AG09319 (cell line): Measurements from ENCODE around the gene CCNDBP1.

Experiments used
- DNase-seq: peaks from one replicate; pipeline ENCODE4 v3.0.0-alpha.2; 2010; ENCODE audit warnings: low read depth; ENCODE audit errors: extremely low read depth
- TF ChIP-seq, protein P1 (sequence below): IDR thresholded peaks from 2 replicates; pipeline ENCODE4 v1.5.1; 2011; ENCODE audit warnings: low read depth, mild to moderate bottlenecking, inconsistent platforms, low read length, moderate library complexity

Gene CCNDBP1

DNA sequence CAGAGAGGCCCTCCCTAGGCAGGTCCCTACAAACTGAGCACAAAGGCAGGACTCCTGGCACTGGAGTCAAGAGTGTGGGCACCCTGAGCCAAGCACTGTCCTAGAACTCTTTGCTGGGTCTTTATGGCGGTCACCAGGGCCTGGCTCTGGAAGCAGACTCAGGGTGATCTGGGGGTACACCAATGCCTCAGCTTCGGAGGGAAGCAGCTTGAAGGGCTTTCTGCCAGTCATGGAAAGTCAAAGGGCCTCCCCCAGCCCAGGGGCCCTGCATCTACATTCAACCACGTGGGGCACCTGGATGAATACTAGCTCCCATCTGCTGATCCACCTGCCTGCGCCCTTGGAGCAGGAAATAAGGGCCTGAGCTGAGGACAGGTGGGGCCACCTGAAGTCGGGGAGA is 28.3 kb downstream of the CCNDBP1 start:
- TF ChIP-seq, protein P1, sequence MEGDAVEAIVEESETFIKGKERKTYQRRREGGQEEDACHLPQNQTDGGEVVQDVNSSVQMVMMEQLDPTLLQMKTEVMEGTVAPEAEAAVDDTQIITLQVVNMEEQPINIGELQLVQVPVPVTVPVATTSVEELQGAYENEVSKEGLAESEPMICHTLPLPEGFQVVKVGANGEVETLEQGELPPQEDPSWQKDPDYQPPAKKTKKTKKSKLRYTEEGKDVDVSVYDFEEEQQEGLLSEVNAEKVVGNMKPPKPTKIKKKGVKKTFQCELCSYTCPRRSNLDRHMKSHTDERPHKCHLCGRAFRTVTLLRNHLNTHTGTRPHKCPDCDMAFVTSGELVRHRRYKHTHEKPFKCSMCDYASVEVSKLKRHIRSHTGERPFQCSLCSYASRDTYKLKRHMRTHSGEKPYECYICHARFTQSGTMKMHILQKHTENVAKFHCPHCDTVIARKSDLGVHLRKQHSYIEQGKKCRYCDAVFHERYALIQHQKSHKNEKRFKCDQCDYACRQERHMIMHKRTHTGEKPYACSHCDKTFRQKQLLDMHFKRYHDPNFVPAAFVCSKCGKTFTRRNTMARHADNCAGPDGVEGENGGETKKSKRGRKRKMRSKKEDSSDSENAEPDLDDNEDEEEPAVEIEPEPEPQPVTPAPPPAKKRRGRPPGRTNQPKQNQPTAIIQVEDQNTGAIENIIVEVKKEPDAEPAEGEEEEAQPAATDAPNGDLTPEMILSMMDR, result no peak
- DNase-seq, result no peak

DNA sequence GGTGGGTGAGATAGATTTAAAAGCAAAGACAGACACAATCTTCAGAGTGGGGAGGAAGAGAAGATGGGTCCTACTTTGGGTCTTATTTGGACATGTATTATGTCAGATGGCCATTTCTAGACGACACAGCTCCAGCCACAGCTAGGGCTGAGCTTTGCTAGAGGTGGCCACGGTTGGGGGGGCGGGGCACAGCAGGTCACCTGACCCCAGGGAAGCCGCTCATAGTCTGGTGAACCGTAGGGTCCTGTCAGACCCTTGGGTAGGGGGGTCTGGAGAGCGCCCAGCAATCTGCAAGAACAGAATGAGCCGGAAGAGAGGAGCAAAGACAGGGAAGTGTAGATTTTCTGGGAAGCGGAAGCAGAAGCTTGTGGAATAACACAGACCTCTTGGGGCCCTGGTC is 29.0 kb downstream of the CCNDBP1 start:
- no peak for DNase-seq
- TF ChIP-seq, protein P1, result no peak

DNA sequence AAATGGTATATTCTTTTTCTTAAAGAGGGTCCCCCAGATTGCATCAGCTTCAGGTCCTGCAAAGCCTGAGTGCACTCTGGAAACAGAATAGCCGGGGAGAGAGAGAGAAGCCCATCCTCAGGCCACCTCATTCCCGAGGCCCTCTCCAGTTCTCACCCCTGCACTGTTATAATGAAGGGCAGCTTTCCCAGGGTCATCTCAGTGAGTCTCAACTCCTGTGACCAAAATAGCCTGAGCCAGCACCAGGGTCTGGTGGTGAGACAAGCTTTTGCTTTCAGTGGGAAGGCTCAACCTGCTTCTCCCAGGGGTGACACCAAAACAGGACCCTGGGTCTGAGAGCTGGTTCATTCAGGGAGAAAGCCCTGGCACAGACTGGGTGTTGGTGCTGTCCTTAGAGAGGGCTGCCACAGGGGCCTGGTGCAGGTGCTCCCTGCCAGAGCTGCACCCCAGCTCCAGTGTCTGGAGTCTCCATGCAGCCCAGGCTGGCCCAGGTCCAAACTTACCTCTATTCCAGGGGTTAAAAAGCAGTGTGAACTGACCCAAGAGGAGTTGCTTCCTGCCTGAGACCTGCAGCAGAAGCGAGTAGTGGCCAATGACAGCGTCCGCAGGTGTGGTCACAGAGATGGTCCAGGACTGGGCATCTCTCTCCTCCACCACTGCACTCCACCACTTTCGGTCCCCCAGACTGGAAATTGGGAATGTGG is 29.5 kb downstream of the CCNDBP1 start:
- TF ChIP-seq, protein P1, result no peak
- no peak for DNase-seq

DNA sequence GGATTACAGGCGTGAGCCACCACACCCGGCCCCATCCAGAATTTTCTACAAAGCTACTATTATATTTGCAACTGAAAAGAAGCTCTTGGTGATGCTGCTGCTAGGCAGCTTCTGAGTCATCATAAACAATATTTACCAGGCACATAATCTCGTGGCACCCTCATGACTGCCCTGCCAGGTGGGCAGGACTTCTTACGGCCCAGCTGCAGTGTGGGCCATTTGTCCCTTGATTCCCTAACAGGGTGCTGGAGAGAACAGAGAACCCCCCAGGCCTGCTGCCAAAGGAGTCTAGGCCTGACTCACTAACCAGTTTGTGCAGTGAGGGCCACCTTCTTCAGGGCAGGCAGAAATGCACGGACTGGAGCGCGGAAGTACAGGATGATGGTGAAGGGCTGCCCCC is 30.8 kb downstream of the CCNDBP1 start:
- TF ChIP-seq, protein P1, result no peak
- no peak for DNase-seq

DNA sequence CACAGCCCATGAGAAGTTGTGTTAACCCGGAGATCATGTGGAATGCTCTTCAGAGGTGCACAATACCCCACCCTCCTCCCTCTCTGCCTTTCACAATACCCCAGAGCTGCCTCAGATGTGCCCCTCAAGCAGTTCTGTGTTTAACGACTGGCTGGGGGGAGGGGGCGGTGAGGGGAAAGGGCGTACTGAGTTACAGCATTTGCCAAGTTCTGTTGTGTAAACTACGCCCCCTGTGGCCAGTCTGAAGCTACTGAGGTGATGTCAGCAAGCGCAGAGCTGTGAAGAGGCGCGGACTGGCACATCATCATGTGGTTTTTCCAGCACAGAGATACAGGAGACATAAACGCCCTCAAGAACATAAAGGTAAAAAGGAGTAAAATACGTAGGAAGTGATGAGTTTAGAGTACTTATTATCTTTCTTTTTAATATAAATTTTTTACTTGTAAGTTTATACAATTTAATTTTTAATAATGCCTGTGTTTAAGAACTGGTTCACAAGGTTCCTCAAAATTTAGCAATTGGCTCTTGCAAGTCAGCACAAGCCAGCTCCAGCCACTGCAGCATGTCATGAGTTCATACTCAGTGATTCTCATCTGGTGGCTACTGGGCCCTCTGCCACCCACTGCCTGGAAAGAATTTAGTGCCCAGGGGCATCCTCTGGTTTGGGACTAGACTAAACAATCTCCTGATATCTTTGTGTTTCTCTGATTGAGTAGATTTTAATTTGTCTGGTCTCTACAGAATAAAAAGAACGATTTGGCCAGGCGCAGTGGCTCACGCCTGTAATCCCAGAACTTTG is 33.9 kb downstream of the CCNDBP1 start:
- TF ChIP-seq, protein P1, result no peak; the same call in 1 of the 2 replicates
- no peak for DNase-seq

DNA sequence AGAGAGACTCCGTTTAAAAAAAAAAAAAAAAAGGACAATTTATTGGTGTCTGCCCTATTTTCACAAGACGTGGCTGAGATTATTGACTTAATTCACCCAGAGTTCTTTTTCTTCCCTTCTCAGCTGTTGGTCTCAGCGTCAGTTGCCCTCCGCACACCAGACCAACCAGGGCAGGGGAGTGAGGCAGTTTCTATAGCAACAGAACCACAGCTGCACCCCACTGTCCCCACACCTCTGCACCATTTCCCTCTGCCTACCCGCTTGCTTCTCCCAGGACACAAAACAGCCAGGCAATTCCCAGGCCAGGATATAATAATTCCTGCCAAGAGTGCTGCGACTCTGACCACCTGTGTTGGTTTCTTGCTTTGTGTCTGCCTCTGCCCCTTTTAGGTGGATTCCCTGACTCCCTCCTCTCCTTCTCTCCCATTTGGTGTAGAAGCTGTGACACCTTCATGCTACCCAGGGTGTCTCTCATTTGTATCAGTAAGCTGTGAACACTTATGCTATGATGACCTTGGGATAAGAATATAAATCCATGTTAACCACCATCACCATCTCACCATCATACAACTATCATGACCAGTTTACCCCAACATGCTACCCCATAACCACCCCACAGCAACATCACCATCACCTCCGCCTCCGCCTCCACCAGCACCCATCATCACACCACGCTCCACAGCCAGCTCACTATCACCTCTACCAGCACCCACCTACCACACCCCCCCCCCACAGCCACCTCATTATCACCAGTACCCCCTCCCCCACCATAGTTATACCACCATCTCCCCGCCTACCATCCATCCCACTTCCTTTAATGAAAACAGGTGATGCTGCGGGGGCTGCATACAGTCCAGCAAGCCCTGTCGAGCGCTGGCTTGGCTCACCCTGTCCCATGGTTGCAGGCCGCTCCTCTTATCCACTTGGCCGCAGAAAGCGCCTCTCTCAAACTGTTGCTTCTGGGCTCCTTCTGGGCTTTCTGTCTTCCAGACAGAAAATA is 35.0 kb downstream of the CCNDBP1 start:
- no peak for DNase-seq
- TF ChIP-seq, protein P1, result no peak
